Fibroblast of skin of right quadriceps (primary cell): ENCODE data around the gene IFI30.
A peak's percentile ranks its signal among the peaks of the same experiment; 100 is the strongest.

Source experiments
- DNase-seq: peaks from one replicate; pipeline ENCODE4 v3.0.0-alpha.2; 2013

IFI30 gene

GRCh38 chr19:18173572-18174288 lies at the start of gene IFI30:
TSS of gene IFI30 (plus strand) at chr19:18173813. CDS start at chr19:18173842, 29 bp downstream.
- DNase-seq = peak; percentile 32

DNA sequence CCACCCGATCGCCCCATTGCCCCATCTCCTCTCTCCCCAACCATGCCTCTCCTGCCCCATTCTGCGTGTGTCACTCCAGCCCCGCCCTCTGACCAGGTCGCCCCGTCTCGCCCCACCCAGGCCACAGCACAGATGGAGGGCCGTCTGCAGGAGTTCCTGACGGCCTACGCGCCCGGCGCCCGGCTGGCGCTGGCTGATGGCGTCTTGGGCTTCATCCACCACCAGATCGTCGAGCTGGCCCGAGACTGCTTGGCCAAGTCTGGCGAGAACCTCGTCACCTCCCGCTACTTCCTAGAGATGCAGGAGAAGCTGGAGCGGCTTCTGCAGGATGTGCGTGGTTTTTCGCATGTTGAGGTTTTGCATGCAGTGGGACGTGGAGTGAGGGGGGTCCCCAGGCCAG lies 49.8 kb upstream of the IFI30 start:
- DNase-seq = no peak

GRCh38 chr19:18126097-18126496 lies 47.5 kb upstream of the IFI30 start:
- no peak for DNase-seq

- no peak for DNase-seq
Observed at GRCh38 chr19:18128044-18128443, 45.6 kb upstream of the IFI30 start.

- DNase-seq = no peak
Observed at GRCh38 chr19:18128805-18129204, 44.8 kb upstream of the IFI30 start.

GRCh38 chr19:18130523-18131242 lies 42.9 kb upstream of the IFI30 start:
- no peak for DNase-seq

DNA sequence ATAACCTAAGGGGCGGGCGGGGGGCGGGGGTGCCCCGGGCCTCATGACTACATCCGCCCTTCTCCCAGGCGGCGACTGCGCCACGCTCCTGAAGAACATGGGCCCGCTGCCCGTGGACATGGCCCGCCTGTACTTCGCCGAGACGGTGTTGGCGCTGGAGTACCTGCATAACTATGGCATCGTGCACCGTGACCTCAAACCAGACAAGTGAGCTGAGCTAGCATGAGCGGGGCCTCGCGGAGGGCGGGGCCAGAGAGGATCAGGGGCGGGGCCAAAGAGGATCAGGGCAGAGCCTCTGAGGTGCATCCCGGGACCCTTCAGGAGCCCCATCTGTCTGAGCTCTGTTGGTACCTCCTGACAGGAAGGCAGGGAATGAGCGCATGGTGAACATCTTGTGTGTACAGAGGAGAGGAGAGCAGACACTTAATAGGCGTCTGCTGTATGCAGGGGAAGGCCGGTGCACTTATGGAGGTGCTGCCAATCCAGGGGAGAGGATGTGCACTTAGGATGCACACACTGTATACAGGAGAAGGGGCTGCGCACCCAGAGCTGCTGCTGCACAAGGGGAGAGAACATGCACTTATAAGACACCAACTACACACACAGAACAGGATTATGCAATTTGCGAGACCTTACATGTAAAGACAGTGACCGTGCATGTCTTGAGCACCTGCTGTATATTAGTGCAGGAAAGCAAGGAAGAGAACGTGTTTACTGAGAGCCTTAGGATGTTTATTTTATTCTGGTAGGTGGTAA lies 41.6 kb upstream of the IFI30 start:
- DNase-seq = no peak

DNA sequence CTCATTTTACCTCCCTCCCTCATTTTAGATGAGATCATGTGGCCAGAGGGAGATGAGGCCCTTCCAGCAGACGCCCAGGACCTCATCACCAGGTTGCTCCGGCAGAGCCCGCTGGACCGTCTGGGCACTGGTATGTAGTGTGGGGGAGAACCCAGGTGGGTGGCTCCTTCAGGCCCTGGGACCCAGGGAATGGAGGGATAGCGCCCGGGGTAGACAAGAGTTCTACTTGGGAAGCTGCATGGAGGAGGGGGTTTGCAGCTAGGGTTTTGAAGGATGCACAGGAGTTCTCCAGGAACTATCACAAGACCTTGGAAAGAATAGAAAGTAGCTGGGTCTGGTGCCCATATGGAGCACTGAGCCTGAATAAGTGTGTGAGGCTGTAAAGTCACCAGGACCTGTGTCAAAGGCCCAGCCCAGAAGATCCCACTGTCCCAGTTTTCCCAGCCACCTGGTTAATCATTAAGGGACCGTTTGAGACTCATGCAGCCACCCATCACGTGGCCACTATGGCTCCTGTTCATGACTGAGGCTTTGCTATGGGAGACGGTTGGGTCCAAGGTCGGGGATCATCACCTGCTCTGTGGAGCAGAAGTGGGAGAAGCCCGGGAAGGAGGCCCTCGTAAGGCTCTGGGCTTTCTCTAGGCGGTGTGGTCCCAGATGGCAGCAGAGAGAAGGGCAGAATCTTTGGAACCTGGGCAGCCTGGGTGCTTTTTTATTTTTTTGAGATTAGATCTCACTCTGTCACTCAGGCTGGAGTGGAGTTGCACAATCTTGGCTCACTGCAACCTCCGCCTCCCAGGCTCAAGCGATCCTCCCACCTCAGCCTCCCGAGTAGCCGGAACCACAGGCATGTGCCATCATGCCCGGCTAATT lies 37.7 kb upstream of the IFI30 start:
- DNase-seq = no peak

DNA sequence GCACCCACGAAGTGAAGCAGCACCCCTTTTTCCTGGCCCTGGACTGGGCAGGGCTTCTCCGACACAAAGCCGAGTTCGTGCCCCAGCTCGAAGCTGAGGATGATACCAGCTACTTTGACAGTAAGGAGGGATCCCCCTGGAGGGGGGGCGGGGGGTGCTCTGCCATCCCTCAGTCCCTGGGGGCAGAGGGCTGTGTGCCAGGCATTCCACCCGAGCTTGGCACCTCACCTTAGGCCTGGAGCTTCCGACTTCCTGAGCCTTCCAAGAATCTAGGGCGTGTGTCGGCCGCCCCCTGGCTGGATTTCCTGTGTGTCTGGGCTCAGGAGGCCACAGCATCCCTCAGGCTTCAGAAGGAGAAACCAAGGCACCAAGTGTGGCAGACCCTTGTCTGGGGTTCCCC lies 36.4 kb upstream of the IFI30 start:
- no peak for DNase-seq

- no peak for DNase-seq
Observed at GRCh38 chr19:18137657-18138339, 35.8 kb upstream of the IFI30 start.

DNA sequence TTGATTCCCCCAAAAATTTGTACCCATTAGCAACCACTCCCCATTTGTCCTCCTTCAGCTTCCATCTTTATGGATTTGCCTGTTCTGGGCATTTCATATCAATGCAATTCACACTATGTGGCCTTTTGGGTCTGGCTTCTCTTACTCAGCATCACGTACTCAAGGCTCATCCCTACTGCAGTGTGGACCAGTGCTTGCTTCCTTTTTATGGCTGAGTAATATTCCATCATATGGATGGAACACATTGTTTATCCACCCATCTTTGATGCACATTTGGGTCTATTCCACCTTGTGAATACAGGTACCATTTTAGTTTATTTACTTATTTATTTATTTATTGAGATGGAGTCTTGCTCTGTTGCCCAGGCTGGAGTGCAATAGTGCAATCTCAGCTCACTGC lies 33.1 kb upstream of the IFI30 start:
- DNase-seq = no peak

DNA sequence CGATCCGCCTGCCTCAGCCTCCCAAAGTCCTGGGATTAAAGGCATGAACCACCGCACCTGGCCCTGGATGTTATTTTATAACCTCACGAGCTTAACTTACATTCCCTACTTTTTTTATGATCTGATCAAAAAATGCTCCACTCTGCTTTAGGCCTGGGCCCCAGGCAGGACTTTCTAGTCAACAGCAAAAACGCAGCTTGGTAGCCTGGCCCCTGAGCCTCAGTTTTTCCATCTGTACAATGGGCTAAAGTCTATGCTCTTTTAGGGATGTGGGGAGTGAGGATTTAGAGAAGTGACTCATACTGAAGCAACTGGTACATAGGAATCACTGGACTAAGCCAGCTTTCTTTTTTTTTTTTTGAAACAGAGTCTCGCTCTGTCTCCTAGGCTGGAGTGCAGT lies 32.6 kb upstream of the IFI30 start:
- no peak for DNase-seq

DNA sequence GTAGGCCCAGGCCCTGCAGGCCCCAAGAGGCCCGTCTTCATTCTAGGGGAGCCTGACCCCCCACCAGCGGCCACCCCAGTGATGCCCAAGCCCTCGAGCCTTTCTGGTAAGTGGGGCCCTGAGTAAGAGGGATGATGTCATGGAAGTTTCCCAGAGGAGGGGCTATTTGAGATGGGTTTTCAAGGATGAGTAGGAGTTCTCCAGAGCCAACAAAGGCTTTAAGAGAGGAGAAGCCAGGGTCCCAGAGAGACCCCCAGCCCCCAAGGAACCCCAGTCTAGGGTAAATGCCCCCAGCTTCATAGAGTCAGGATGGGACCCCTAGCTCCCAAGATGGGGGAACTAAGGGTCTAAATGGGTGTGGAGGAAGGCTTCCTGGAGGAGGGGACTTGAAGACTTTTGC lies 29.7 kb upstream of the IFI30 start:
- no peak for DNase-seq

- no peak for DNase-seq
Observed at GRCh38 chr19:18144361-18144760, 29.3 kb upstream of the IFI30 start.

- DNase-seq = no peak
Observed at GRCh38 chr19:18144906-18145305, 28.7 kb upstream of the IFI30 start.

- no peak for DNase-seq
Observed at GRCh38 chr19:18145391-18145999, 28.1 kb upstream of the IFI30 start.

DNA sequence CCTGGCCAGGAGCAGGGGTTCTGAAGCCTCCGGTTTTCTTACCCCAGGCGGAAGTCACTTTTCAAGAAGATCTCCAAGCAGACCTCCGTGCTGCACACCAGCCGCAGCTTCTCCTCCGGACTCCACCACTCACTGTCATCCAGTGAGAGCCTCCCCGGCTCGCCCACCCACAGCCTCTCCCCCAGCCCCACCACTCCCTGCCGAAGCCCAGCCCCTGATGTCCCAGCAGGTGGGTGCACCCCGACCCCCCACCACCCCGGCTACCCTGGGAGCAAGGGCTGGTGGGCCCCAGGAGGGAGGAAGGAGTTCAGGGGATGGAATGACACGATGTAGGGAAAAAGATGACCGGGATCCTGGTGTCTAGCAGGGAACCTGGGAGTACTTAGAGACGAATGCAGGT lies 26.2 kb upstream of the IFI30 start:
- DNase-seq = no peak

GRCh38 chr19:18149596-18149975 lies 24.0 kb upstream of the IFI30 start:
- no peak for DNase-seq

GRCh38 chr19:18150776-18151624 lies 22.6 kb upstream of the IFI30 start:
- no peak for DNase-seq

GRCh38 chr19:18152442-18152816 lies 21.2 kb upstream of the IFI30 start:
- DNase-seq = peak; percentile 97
